HCT116 (cell line): ENCODE results near the gene APOA5. TPM values are rescaled to one million over a fixed set of nuclear protein-coding genes. Genes with fewer than 3 reads are reported as not detected.

Source experiments
- ATAC-seq: fragments of 200-7000 bp; cut with Tn5 transposase; 2 replicates; pipeline ENCODE4 v1.9.1; 2020; ENCODE audit warnings: mild to moderate bottlenecking, moderate library complexity
- BruUV-seq: library from RNA; stranded (reverse); fragments of 400-500 nt; replicated peaks from 2 replicates; lab custom pipeline; 2021; lab: Mats Ljungman, UMichigan
- CTCF ChIA-PET: fragments of 300-600 bp; sonication (Branson Sonifier 250); formaldehyde crosslinking; loops from one replicate; lab custom pipeline; 2021; ENCODE audit warnings: antibody characterized with exemption; lab: Charles Lee
- POLR2A ChIA-PET: fragments of 300-600, 350-600 bp; sonication (Branson Sonifier 250); formaldehyde crosslinking; loops from one replicate; lab custom pipeline; 2021; ENCODE audit warnings: antibody characterized with exemption; lab: Charles Lee
- RAD21 ChIA-PET, 2 experiments: fragments of 300-600 bp; sonication (Branson Sonifier 250); formaldehyde crosslinking; loops; one replicate each; lab custom pipeline; 2023; ENCODE audit warnings: low total read pairs in 2 of 2; ENCODE audit not compliant: uncharacterized antibody in 2 of 2, unreplicated experiment in 2 of 2, low non-redundant PET in 1 of 2; lab: Charles Lee
- DNase-seq: peaks from one replicate; pipeline ENCODE4 v3.0.0-alpha.2; 2010; ENCODE audit warnings: low read depth, low spot score
- H2AFZ ChIP-seq: fragments of 200-600 bp; shearing (Covaris generic), sonication (generic); 2 replicates; pipeline ENCODE4 v1.6.1; 2017; ENCODE audit warnings: low read depth, mixed run types, mixed read lengths, antibody characterized with exemption, low read length; ENCODE audit not compliant: poor library complexity, severe bottlenecking
- H3K27ac ChIP-seq: 2 replicates; pipeline ENCODE4 v1.5.1; 2012; ENCODE audit warnings: low read depth, low read length
- H3K27me3 ChIP-seq: fragments of 200-600 bp; sonication (generic); 2 replicates; pipeline ENCODE4 v1.6.1; 2016; ENCODE audit warnings: mixed run types, low read length, mixed read lengths; ENCODE audit not compliant: insufficient read depth
- H3K36me3 ChIP-seq, 2 experiments: fragments of 200-500 bp in 1 of 2; fragments of 200-600 bp in 1 of 2; sonication (Bioruptor generic) in 1 of 2; sonication (generic) in 1 of 2; 2 replicates each; pipeline versions ENCODE4 v1.5.1 to v1.6.1; 2014 to 2016; ENCODE audit warnings: low read length in 2 of 2, inconsistent platforms in 1 of 2, mixed read lengths in 1 of 2, mixed run types in 1 of 2; ENCODE audit not compliant: insufficient read depth in 2 of 2, control insufficient read depth in 1 of 2
- H3K4me1 ChIP-seq, 2 experiments: fragments of 200-600 bp in 1 of 2; sonication (generic) in 1 of 2; 2 replicates each; pipeline versions ENCODE4 v1.5.1 to v1.6.1; 2012 to 2017; ENCODE audit warnings: low read length in 2 of 2, inconsistent platforms in 1 of 2, mild to moderate bottlenecking in 1 of 2, mixed read lengths in 1 of 2, mixed run types in 1 of 2, moderate library complexity in 1 of 2; ENCODE audit not compliant: insufficient read depth in 2 of 2, control insufficient read depth in 1 of 2
- H3K4me2 ChIP-seq: fragments of 200-600 bp; sonication (generic); 2 replicates; pipeline ENCODE4 v1.6.1; 2017; ENCODE audit warnings: mixed run types, low read length, mixed read lengths
- H3K4me3 ChIP-seq, 2 experiments: fragments of 200-600 bp in 1 of 2; sonication (generic) in 1 of 2; replicated peaks in 1 of 2; 2 replicates each; pipeline ENCODE4 v1.5.1; 2011 to 2016; ENCODE audit warnings: low read length in 2 of 2, control low read depth in 1 of 2, low read depth in 1 of 2, mild to moderate bottlenecking in 1 of 2, mixed read lengths in 1 of 2, mixed run types in 1 of 2
- H3K79me2 ChIP-seq: fragments of 200-600 bp; sonication (generic); 2 replicates; pipeline ENCODE4 v1.6.1; 2017; ENCODE audit warnings: mild to moderate bottlenecking, mixed run types, low read length, moderate library complexity, mixed read lengths; ENCODE audit not compliant: insufficient read depth
- H3K9ac ChIP-seq: fragments of 200-600 bp; sonication (generic); 2 replicates; pipeline ENCODE4 v1.6.1; 2016; ENCODE audit warnings: low read length, mixed read lengths
- H3K9me2 ChIP-seq: fragments of 200-600 bp; sonication (generic), shearing (Covaris generic); 2 replicates; pipeline ENCODE4 v1.6.1; 2017; ENCODE audit warnings: mixed run types, mild to moderate bottlenecking, moderate library complexity; ENCODE audit not compliant: insufficient read depth
- H3K9me3 ChIP-seq, 2 experiments: fragments of 200-500 bp in 1 of 2; fragments of 200-600 bp in 1 of 2; sonication (Bioruptor generic) in 1 of 2; sonication (generic) in 1 of 2; 2 replicates each; pipeline ENCODE4 v1.6.1; 2014 to 2017; ENCODE audit warnings: low read length in 2 of 2, mixed read lengths in 2 of 2, inconsistent platforms in 1 of 2, low read depth in 1 of 2, mild to moderate bottlenecking in 1 of 2, mixed run types in 1 of 2, moderate library complexity in 1 of 2; ENCODE audit not compliant: control insufficient read depth in 1 of 2, insufficient read depth in 1 of 2
- H4K20me1 ChIP-seq: fragments of 200-600 bp; sonication (generic), shearing (Covaris generic); 2 replicates; pipeline ENCODE4 v1.6.1; 2017; ENCODE audit warnings: mixed run types, mild to moderate bottlenecking, moderate library complexity; ENCODE audit not compliant: insufficient read depth
- CBX3 ChIP-seq: IDR thresholded peaks from 2 replicates; pipeline ENCODE4 v1.6.1; 2012; ENCODE audit warnings: low read depth
- CEBPB ChIP-seq: IDR thresholded peaks from 2 replicates; pipeline ENCODE4 v1.6.1; 2012; ENCODE audit warnings: low read depth
- EGR1 ChIP-seq: IDR thresholded peaks from 2 replicates; pipeline ENCODE4 v1.6.1; 2012; ENCODE audit warnings: low read depth
- EZH2 ChIP-seq: fragments of 200-600 bp; sonication (generic); IDR thresholded peaks from 2 replicates; pipeline ENCODE4 v1.6.1; 2017; ENCODE audit warnings: antibody characterized with exemption, mixed run types
- EZH2phosphoT487 ChIP-seq: fragments of 200-600 bp; IDR thresholded peaks from 2 replicates; pipeline ENCODE4 v1.6.1; 2018; ENCODE audit warnings: antibody characterized with exemption, borderline replicate concordance
- FOSL1 ChIP-seq: IDR thresholded peaks from 2 replicates; pipeline ENCODE4 v1.6.1; 2012; ENCODE audit warnings: low read depth
- JUND ChIP-seq: IDR thresholded peaks from 2 replicates; pipeline ENCODE4 v1.6.1; 2012
- POLR2A ChIP-seq: IDR thresholded peaks from 2 replicates; pipeline ENCODE4 v1.7.0; 2011; ENCODE audit warnings: borderline replicate concordance; ENCODE audit not compliant: insufficient read depth, insufficient read length; ENCODE audit errors: extremely low read depth
- RAD21 ChIP-seq: IDR thresholded peaks from 2 replicates; pipeline ENCODE4 v1.6.1; 2012; ENCODE audit warnings: low read depth, mild to moderate bottlenecking
- SP1 ChIP-seq: IDR thresholded peaks from 2 replicates; pipeline ENCODE4 v1.6.1; 2012; ENCODE audit warnings: low read depth
- SRF ChIP-seq: IDR thresholded peaks from 2 replicates; pipeline ENCODE4 v1.6.1; 2012; ENCODE audit warnings: low read depth
- ZFX ChIP-seq: fragments of 450-650 bp; IDR thresholded peaks from 2 replicates; pipeline ENCODE4 v1.6.1; 2017
- intact Hi-C: fragments of 100-400 bp; cut with micrococcal nuclease; formaldehyde crosslinking; loops from 2 replicates; pipeline ENCODE4 v1.10.0; 2022
- total RNA-seq: library from RNA; stranded (reverse); gene quantifications from one replicate; pipeline ENCODE4 v1.2.1, GENCODE V29; 2021; ENCODE audit not compliant: unreplicated experiment
- TF ChIP-seq, protein P1 (sequence below), 3 experiments: fragments of 200-600 bp in 1 of 3; sonication (generic) in 1 of 3; IDR thresholded peaks in 2 of 3; conservative IDR thresholded peaks in 1 of 3; 2 replicates each; pipeline ENCODE4 v1.5.1; 2012 to 2017; ENCODE audit warnings: low read depth in 2 of 3, low read length in 2 of 3, antibody characterized with exemption in 1 of 3, borderline replicate concordance in 1 of 3, control low read depth in 1 of 3, mild to moderate bottlenecking in 1 of 3, mixed read lengths in 1 of 3, mixed run types in 1 of 3, moderate library complexity in 1 of 3; ENCODE audit not compliant: insufficient read depth in 1 of 3
- TF ChIP-seq, protein P2 (sequence below): IDR thresholded peaks from 2 replicates; pipeline ENCODE4 v1.6.1; 2012
- TF ChIP-seq, protein P3 (sequence below): IDR thresholded peaks from 2 replicates; pipeline ENCODE4 v1.6.1; 2012; ENCODE audit warnings: low read depth
- TF ChIP-seq, protein P4 (sequence below): IDR thresholded peaks from 2 replicates; pipeline ENCODE4 v1.6.1; 2012

APOA5 gene
- total RNA-seq, 1 experiment from 2014 or later: 0.12 TPM

DNA sequence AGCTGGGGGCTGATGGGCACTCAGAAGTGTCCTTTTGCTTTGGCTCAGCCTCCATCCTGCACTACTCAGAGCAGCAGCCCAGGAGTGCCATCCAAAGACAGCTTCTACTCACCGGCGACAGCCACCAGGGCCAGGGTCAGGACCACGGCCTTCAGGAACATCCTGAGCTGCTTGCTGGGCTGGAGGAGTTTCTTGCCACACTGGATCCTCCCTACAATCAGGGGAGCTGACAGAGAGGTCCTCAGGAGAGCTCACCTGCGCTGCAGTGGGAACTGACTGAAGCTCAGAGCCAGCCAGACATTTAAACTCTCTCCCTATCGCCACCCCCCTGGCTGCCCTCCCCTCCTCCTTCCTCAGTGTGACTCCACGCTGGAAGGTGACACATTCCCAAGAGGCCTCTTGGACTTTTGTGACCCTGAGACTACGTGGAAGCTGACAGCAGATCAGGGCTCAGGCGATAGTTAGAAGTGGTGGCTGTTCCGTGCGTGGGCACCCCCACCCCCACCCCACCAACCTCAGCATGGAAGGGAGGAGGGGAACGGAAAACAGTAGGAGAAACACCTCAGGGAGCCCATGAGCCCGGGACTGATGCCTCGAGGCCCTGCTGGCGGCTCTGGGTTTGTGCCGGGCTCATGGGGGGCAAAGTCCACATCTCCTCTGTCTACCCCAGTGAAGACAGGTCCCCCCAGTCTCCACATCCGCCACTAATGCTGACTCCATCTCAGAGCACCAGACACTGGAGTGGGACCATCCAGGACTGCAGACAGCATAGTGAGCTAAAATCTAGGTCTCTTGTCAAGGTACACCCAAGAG is 31.6 kb upstream of the APOA5 start, which contains the start of gene APOA4:
TSS of gene APOA4 (minus strand) at position 274 of the 813 bp plus-strand sequence. CDS start at position 161, 113 bp downstream.
- Histone ChIP-seq H3K9ac (no peak within 1 kb of the TSS), H3K36me3 (no peaks in the 10 kb centered on the region), H3K4me2 (no peak within 1 kb of the TSS), H3K27ac (no peak within 1 kb of the TSS), H3K4me3 (no peak within 1 kb of the TSS), H3K9me2 (no peaks in the 10 kb centered on the region), H3K79me2 (no peaks in the 10 kb centered on the region), H2AFZ (no peak within 1 kb of the TSS), H3K27me3 (no peaks in the 10 kb centered on the region), H3K9me3 (no peaks in the 10 kb centered on the region), H3K4me1 (no peaks in the 10 kb centered on the region), H4K20me1 (no peaks in the 10 kb centered on the region)
- POLR2A ChIA-PET: no interaction called here
- ATAC-seq: no peak
- no TSS peak for BruUV-seq
- intact Hi-C loops: no loop called here
- TF ChIP-seq, protein P1, sequence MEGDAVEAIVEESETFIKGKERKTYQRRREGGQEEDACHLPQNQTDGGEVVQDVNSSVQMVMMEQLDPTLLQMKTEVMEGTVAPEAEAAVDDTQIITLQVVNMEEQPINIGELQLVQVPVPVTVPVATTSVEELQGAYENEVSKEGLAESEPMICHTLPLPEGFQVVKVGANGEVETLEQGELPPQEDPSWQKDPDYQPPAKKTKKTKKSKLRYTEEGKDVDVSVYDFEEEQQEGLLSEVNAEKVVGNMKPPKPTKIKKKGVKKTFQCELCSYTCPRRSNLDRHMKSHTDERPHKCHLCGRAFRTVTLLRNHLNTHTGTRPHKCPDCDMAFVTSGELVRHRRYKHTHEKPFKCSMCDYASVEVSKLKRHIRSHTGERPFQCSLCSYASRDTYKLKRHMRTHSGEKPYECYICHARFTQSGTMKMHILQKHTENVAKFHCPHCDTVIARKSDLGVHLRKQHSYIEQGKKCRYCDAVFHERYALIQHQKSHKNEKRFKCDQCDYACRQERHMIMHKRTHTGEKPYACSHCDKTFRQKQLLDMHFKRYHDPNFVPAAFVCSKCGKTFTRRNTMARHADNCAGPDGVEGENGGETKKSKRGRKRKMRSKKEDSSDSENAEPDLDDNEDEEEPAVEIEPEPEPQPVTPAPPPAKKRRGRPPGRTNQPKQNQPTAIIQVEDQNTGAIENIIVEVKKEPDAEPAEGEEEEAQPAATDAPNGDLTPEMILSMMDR (IDR thresholded peaks at IDR 0.05 in 2 of 3, conservative IDR thresholded peaks at IDR 0.05 in 1 of 3; ENCODE audit: borderline replicate concordance in 1 of 3, insufficient read depth in 1 of 3, low read depth in 2 of 3, low read length in 2 of 3): no peak
- TF ChIP-seq RAD21: no peak
- TF ChIP-seq SP1: no peak
- TF ChIP-seq CBX3: no peak
- CTCF ChIA-PET: no interaction called here
- RAD21 ChIA-PET: no interaction called here
- DNase-seq: no peak

DNA sequence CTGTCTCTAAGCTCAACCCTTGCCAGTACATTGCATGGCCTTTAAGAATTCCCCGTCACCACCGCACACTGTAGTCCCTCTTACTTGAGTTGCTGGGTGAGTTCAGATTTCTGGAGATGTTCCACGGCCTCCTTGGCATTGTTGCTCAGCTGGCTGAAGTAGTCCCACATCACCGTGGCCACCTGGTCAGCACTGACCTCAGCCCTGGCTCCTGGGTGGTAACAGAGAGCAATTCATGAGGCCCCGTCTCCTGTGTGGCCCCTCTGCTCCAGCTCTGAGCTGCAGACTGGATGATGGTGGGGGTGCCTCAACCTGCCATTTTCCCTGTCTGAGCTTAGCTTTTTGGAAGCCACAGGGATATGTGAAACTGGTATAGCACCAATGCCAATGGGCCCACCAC is 30.9 kb upstream of the APOA5 start:
- intact Hi-C loops: no loop called here
- Histone ChIP-seq H3K27me3 (no peaks in the 10 kb centered on the region), H4K20me1 (no peaks in the 10 kb centered on the region), H3K9ac (no peak overlapping the region), H3K36me3 (no peaks in the 10 kb centered on the region; a peak in 1 of 4 replicates), H3K9me3 (no peaks in the 10 kb centered on the region), H2AFZ (no peak overlapping the region), H3K27ac (no peak overlapping the region), H3K4me2 (no peak overlapping the region), H3K79me2 (no peaks in the 10 kb centered on the region), H3K4me3 (no peak overlapping the region), H3K9me2 (no peaks in the 10 kb centered on the region), H3K4me1 (no peaks in the 10 kb centered on the region)
- ATAC-seq (no peak), DNase-seq (no peak)
- ChIA-PET POLR2A (no interaction called here), RAD21 (no interaction called here), CTCF (interaction anchor here (2.1 kb wide), 1 partner anchor 31 kb away, joined by 5 read pairs; the partner anchor contains the start of gene APOA5)
- BruUV-seq: no TSS peak
- TF ChIP-seq ZFX (no peak), FOSL1 (no peak), JUND (no peak), EGR1 (no peak), EZH2phosphoT487 (no peak), CEBPB (no peak), RAD21 (no peak), EZH2 (no peak), POLR2A (no peak), SRF (no peak)
- TF ChIP-seq, protein P2, sequence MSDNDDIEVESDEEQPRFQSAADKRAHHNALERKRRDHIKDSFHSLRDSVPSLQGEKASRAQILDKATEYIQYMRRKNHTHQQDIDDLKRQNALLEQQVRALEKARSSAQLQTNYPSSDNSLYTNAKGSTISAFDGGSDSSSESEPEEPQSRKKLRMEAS: no peak
- TF ChIP-seq, protein P3, sequence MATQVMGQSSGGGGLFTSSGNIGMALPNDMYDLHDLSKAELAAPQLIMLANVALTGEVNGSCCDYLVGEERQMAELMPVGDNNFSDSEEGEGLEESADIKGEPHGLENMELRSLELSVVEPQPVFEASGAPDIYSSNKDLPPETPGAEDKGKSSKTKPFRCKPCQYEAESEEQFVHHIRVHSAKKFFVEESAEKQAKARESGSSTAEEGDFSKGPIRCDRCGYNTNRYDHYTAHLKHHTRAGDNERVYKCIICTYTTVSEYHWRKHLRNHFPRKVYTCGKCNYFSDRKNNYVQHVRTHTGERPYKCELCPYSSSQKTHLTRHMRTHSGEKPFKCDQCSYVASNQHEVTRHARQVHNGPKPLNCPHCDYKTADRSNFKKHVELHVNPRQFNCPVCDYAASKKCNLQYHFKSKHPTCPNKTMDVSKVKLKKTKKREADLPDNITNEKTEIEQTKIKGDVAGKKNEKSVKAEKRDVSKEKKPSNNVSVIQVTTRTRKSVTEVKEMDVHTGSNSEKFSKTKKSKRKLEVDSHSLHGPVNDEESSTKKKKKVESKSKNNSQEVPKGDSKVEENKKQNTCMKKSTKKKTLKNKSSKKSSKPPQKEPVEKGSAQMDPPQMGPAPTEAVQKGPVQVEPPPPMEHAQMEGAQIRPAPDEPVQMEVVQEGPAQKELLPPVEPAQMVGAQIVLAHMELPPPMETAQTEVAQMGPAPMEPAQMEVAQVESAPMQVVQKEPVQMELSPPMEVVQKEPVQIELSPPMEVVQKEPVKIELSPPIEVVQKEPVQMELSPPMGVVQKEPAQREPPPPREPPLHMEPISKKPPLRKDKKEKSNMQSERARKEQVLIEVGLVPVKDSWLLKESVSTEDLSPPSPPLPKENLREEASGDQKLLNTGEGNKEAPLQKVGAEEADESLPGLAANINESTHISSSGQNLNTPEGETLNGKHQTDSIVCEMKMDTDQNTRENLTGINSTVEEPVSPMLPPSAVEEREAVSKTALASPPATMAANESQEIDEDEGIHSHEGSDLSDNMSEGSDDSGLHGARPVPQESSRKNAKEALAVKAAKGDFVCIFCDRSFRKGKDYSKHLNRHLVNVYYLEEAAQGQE: no peak
- TF ChIP-seq, protein P4, sequence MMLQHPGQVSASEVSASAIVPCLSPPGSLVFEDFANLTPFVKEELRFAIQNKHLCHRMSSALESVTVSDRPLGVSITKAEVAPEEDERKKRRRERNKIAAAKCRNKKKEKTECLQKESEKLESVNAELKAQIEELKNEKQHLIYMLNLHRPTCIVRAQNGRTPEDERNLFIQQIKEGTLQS: no peak
